Activated naive CD8-positive, alpha-beta T cell treated with anti-CD3 and anti-CD28 coated beads, Interleukin-2, amount 50 U/mL, for 16 hours (primary cell): ENCODE results near the gene TNF.

Source experiments
- DNase-seq: peaks from one replicate; pipeline ENCODE4 v3.0.0-alpha.2; 2020; ENCODE audit warnings: low read depth, low spot score

Gene TNF

DNA sequence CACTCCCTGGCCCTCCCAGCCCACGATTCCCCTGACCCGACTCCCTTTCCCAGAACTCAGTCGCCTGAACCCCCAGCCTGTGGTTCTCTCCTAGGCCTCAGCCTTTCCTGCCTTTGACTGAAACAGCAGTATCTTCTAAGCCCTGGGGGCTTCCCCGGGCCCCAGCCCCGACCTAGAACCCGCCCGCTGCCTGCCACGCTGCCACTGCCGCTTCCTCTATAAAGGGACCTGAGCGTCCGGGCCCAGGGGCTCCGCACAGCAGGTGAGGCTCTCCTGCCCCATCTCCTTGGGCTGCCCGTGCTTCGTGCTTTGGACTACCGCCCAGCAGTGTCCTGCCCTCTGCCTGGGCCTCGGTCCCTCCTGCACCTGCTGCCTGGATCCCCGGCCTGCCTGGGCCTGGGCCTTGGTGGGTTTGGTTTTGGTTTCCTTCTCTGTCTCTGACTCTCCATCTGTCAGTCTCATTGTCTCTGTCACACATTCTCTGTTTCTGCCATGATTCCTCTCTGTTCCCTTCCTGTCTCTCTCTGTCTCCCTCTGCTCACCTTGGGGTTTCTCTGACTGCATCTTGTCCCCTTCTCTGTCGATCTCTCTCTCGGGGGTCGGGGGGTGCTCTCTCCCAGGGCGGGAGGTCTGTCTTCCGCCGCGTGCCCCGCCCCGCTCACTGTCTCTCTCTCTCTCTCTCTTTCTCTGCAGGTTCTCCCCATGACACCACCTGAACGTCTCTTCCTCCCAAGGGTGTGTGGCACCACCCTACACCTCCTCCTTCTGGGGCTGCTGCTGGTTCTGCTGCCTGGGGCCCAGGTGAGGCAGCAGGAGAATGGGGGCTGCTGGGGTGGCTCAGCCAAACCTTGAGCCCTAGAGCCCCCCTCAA lies 3.1 kb upstream of the TNF start, which contains the start of gene LTA:
Gene LTA (plus strand): TSS at position 249 of the 871 bp plus-strand sequence. CDS start 454 bp downstream, at position 703.
- DNase-seq = peak; percentile 50

- DNase-seq = no peak
These were observed 1.9 kb upstream of the TNF start for GRCh38 chr6:31573239-31574105.

GRCh38 chr6:31574106-31575061 lies 981 bp upstream of the TNF start:
- DNase-seq = no peak

GRCh38 chr6:31575952-31576685 lies 754 bp downstream of the TNF start:
- no peak for DNase-seq

GRCh38 chr6:31576897-31577578 lies 1.7 kb downstream of the TNF start:
- DNase-seq = no peak

DNA sequence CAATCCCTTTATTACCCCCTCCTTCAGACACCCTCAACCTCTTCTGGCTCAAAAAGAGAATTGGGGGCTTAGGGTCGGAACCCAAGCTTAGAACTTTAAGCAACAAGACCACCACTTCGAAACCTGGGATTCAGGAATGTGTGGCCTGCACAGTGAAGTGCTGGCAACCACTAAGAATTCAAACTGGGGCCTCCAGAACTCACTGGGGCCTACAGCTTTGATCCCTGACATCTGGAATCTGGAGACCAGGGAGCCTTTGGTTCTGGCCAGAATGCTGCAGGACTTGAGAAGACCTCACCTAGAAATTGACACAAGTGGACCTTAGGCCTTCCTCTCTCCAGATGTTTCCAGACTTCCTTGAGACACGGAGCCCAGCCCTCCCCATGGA lies 2.2 kb downstream of the TNF start:
- DNase-seq = no peak

GRCh38 chr6:31578184-31579118 lies 3.1 kb downstream of the TNF start:
- no peak for DNase-seq

- DNase-seq = no peak
These were observed 3.7 kb downstream of the TNF start for GRCh38 chr6:31579119-31579505.

GRCh38 chr6:31579546-31580437 lies 4.4 kb downstream of the TNF start:
- no peak for DNase-seq

GRCh38 chr6:31580438-31580740 lies 5.0 kb downstream of the TNF start:
- DNase-seq = no peak

DNA sequence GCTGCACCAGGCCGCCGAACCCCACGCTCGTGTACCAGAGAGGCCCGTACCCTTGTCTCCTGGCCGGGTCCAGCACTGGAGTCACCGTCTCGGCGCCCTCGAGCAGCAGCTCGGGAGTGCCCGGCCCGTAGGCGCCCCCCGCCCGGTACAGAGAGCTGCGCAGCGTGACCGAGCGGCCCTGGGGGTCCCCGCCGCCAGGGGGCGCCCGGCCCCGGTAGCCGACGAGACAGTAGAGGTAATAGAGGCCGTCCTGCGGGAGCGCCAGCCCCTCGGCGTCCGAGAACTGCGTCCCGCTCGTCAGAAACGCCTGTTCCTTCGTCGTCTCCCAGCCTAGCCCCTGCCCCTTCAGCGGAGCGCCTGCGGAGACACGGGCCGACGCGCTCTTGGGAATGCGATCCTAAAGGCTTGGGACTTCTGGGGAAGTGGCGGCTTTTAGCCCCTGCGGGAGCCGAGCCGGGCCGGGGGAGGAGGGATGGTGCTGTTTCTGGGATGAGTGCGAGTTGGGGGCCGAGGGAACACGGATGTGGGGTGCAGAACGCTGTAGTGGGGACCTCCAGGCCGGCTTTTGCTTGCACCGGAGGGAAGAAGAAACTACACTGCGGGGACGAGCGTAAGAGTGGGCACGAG lies 5.6 kb downstream of the TNF start:
- DNase-seq = peak; percentile 75

GRCh38 chr6:31581434-31582229 lies 6.3 kb downstream of the TNF start:
- DNase-seq = no peak

- no peak for DNase-seq
These were observed 6.9 kb downstream of the TNF start, which contains the start of gene LTB for GRCh38 chr6:31582230-31582643. LTB (minus strand) TSS chr6:31582424; CDS start chr6:31582417, 7 bp downstream.

DNA sequence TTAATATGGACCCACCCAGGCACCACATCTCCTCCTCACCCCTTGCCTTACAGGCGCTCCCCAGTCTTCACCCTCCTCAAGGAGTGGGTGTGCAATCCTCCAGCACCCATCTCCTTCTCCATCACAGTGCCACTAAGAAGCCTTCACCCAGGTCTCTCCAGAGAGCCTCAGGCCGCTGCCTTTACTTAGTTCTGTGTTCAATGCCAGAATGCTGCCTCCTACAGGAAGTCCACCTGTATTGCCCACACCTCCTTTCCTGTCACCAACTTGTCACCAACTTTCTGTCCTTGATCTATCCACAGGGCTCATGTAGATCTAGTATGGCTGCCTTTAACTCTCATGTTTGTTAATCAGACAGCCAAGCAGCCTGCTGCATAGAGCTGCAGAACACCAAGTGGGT lies 10.1 kb downstream of the TNF start:
- no peak for DNase-seq

- DNase-seq = no peak
These were observed 10.6 kb downstream of the TNF start, which contains the start of gene LST1 for GRCh38 chr6:31586008-31586407. LST1 (plus strand) TSS chr6:31586277; CDS start chr6:31587300, 1,023 bp downstream.

GRCh38 chr6:31586599-31587281 lies 11.4 kb downstream of the TNF start:
- DNase-seq = no peak
